ENCODE data around the gene DGKD. TPM values are rescaled to one million over a fixed set of nuclear protein-coding genes. Genes with fewer than 3 reads are reported as not detected.

DGKD gene
- total RNA-seq, 1 experiment from 2014 or later, result 52.0 TPM

GRCh38 chr2:233442028-233442310 is 87.7 kb downstream of the DGKD start:
- peaks cover 16% of the 10 kb centered on the region; the same call in 1 of the 2 replicates for H3K79me2 ChIP-seq (ENCODE audit: insufficient read depth, low read length)
- ATAC-seq, result no peak
- peaks cover 15 to 24% of the 10 kb centered on the region in 2 experiments; a peak in 3 of 4 replicates for H3K36me3 ChIP-seq (ENCODE audit: control insufficient read depth in 1 of 2, insufficient read depth in 2 of 2, low read length in 2 of 2)
- intact Hi-C loops (cut with micrococcal nuclease), result loop anchor here (2.0 to 10.0 kb wide), 3 partner anchors 91 to 837 kb away; no protein-coding TSS in a partner anchor
- H3K4me1 ChIP-seq (ENCODE audit: control insufficient read depth in 1 of 2, insufficient read depth in 2 of 2, low read length in 2 of 2), result no peaks in the 10 kb centered on the region
- TF ChIP-seq FOSL1 (IDR thresholded peaks at IDR 0.05; ENCODE audit: low read depth) (no peak), ATF3 (IDR thresholded peaks at IDR 0.05) (no peak), TCF7L2 (IDR thresholded peaks at IDR 0.05; ENCODE audit: borderline replicate concordance, extremely low read depth, insufficient read depth, insufficient read length) (no peak), EGR1 (IDR thresholded peaks at IDR 0.05; ENCODE audit: low read depth) (no peak), POLR2AphosphoS5 (IDR thresholded peaks at IDR 0.05; ENCODE audit: low read depth, low read length) (no peak), RAD21 (IDR thresholded peaks at IDR 0.05; ENCODE audit: low read depth) (no peak), SRF (IDR thresholded peaks at IDR 0.05; ENCODE audit: low read depth) (no peak), EZH2phosphoT487 (IDR thresholded peaks at IDR 0.05; ENCODE audit: borderline replicate concordance) (no peak), JUND (IDR thresholded peaks at IDR 0.05) (no peak), CEBPB (IDR thresholded peaks at IDR 0.05; ENCODE audit: low read depth) (no peak), ELF1 (IDR thresholded peaks at IDR 0.05; ENCODE audit: borderline replicate concordance, low read depth) (no peak), CBX3 (IDR thresholded peaks at IDR 0.05; ENCODE audit: low read depth) (no peak), CTCF (IDR thresholded peaks at IDR 0.05 in 2 of 3, conservative IDR thresholded peaks at IDR 0.05 in 1 of 3; ENCODE audit: borderline replicate concordance in 1 of 3, insufficient read depth in 1 of 3, low read depth in 2 of 3, low read length in 2 of 3) (no peak), EZH2 (IDR thresholded peaks at IDR 0.05) (no peak), ZFX (IDR thresholded peaks at IDR 0.05) (no peak)
- POLR2A ChIA-PET, result no interaction called here
- no peak overlapping the region for H3K4me3 ChIP-seq (replicated peaks in 1 of 2; ENCODE audit: low read depth in 1 of 2, low read length in 2 of 2)
- no peak overlapping the region for H3K9ac ChIP-seq (ENCODE audit: low read length)
- no peak overlapping the region for H3K27ac ChIP-seq (ENCODE audit: low read depth, low read length)
- BruUV-seq (replicated peaks), result no TSS peak
- CTCF ChIA-PET, result interaction anchor here (2.1 to 4.0 kb wide), 2 partner anchors 26 to 38 kb away, joined by 13 to 73 read pairs; no protein-coding TSS in a partner anchor
- no peaks in the 10 kb centered on the region for H3K27me3 ChIP-seq (ENCODE audit: insufficient read depth, low read length)
- H3K9me2 ChIP-seq (ENCODE audit: insufficient read depth), result no peaks in the 10 kb centered on the region
- no peak for DNase-seq (ENCODE audit: low read depth, low spot score)
- no peak overlapping the region for H2AFZ ChIP-seq (ENCODE audit: low read depth, low read length, poor library complexity, severe bottlenecking)
- RAD21 ChIA-PET (ENCODE audit: low non-redundant PET in 1 of 2, low total read pairs in 2 of 2, uncharacterized antibody in 2 of 2, unreplicated experiment in 2 of 2), result no interaction called here
- H3K4me2 ChIP-seq (ENCODE audit: low read length), result no peak overlapping the region
- 0 out of 2 replicates have a peak, but pooled peaks cover 6% of the 10 kb centered on the region for H4K20me1 ChIP-seq (ENCODE audit: insufficient read depth)
- H3K9me3 ChIP-seq (ENCODE audit: control insufficient read depth in 1 of 2, insufficient read depth in 1 of 2, low read depth in 1 of 2, low read length in 2 of 2), result no peaks in the 10 kb centered on the region
